ENCODE measurements around the gene RARA. TPM values are rescaled to one million over a fixed set of nuclear protein-coding genes. Genes with fewer than 3 reads are reported as not detected.

The RARA gene
- total RNA-seq, 1 experiment from 2014 or later: 21.8 TPM

- no peaks in the 10 kb centered on the region for H3K27me3 ChIP-seq (ENCODE audit: insufficient read depth, low read depth)
- H3K9me2 ChIP-seq (ENCODE audit: insufficient read depth): no peaks in the 10 kb centered on the region
- no peaks in the 10 kb centered on the region; the same call in 1 of the 2 replicates for H3K4me1 ChIP-seq (replicated peaks; ENCODE audit: insufficient read depth)
- H3K4me3 ChIP-seq: peak within 1 kb of the TSS; percentile 69; the same call in 1 of the 2 replicates
- no peaks in the 10 kb centered on the region; the same call in 1 of the 2 replicates for H4K20me1 ChIP-seq (ENCODE audit: insufficient read depth)
- H3K27ac ChIP-seq: no peak within 1 kb of the TSS
- DNase-seq: no peak
- H3K4me2 ChIP-seq: peak within 1 kb of the TSS; percentile 90
- H3F3A ChIP-seq (ENCODE audit: insufficient read depth, low read depth): no peaks in the 10 kb centered on the region; the same call in 1 of the 2 replicates
- BruUV-seq (replicated peaks): TSS peak; percentile 38
- ChIA-PET POLR2A (ENCODE audit: unreplicated experiment) (interaction anchor here (0.6 kb wide), 2 partner anchors 1248 to 1299 kb away, joined by 4 to 6 read pairs; partner anchors contain the start of gene KRT16), CTCF (no interaction called here)
- no peak for TF ChIP-seq EZH2 (IDR thresholded peaks at IDR 0.05; ENCODE audit: low read depth)
- TF ChIP-seq CTCF (conservative IDR thresholded peaks at IDR 0.05): no peak
- H3K9me3 ChIP-seq (ENCODE audit: insufficient read depth, low read depth): no peaks in the 10 kb centered on the region
- H3K36me3 ChIP-seq (ENCODE audit: low read depth): no peaks in the 10 kb centered on the region
- no peak within 1 kb of the TSS for H2AFZ ChIP-seq
- no peaks in the 10 kb centered on the region for H3K79me2 ChIP-seq (ENCODE audit: low read depth)
- intact Hi-C loops (cut with micrococcal nuclease; ENCODE audit: unreplicated experiment): no loop called here
Observed at GRCh38 chr17:40364121-40364861, 55.3 kb downstream of the RARA start, which contains the start of gene GJD3. Gene GJD3, minus strand, starts transcription at chr17:40364737. Its CDS starts 922 bp downstream, at chr17:40363815.

- Histone ChIP-seq H3K4me3 (no peak overlapping the region), H3K36me3 (ENCODE audit: low read depth) (no peaks in the 10 kb centered on the region), H3K4me2 (no peak overlapping the region), H3K4me1 (replicated peaks; ENCODE audit: insufficient read depth) (no peaks in the 10 kb centered on the region; the same call in 1 of the 2 replicates), H3K79me2 (ENCODE audit: low read depth) (no peaks in the 10 kb centered on the region), H3F3A (ENCODE audit: insufficient read depth, low read depth) (no peaks in the 10 kb centered on the region; the same call in 1 of the 2 replicates), H3K9me3 (ENCODE audit: insufficient read depth, low read depth) (no peaks in the 10 kb centered on the region), H3K27ac (no peak overlapping the region), H4K20me1 (ENCODE audit: insufficient read depth) (no peaks in the 10 kb centered on the region; the same call in 1 of the 2 replicates), H3K27me3 (ENCODE audit: insufficient read depth, low read depth) (no peaks in the 10 kb centered on the region), H3K9me2 (ENCODE audit: insufficient read depth) (no peaks in the 10 kb centered on the region), H2AFZ (no peak overlapping the region)
- ChIA-PET CTCF (interaction anchor here (0.7 kb wide), 1 partner anchor 40 kb away, joined by 6 read pairs; no protein-coding TSS in a partner anchor), POLR2A (ENCODE audit: unreplicated experiment) (interaction anchor here (0.5 to 0.6 kb wide), 3 partner anchors 9 to 1298 kb away, joined by 3 to 6 read pairs (median 4); no protein-coding TSS in a partner anchor)
- BruUV-seq (replicated peaks): no TSS peak
- intact Hi-C loops (cut with micrococcal nuclease; ENCODE audit: unreplicated experiment): no loop called here
- TF ChIP-seq CTCF (conservative IDR thresholded peaks at IDR 0.05) (no peak), EZH2 (IDR thresholded peaks at IDR 0.05; ENCODE audit: low read depth) (no peak)
- no peak for DNase-seq
Observed at GRCh38 chr17:40364906-40365305, 55.9 kb downstream of the RARA start.

GRCh38 chr17:40366076-40366860, 57.3 kb downstream of the RARA start:
- no peak for DNase-seq
- no peaks in the 10 kb centered on the region; the same call in 1 of the 2 replicates for H4K20me1 ChIP-seq (ENCODE audit: insufficient read depth)
- H3K9me3 ChIP-seq (ENCODE audit: insufficient read depth, low read depth): no peaks in the 10 kb centered on the region
- BruUV-seq (replicated peaks): no TSS peak
- H3K79me2 ChIP-seq (ENCODE audit: low read depth): no peaks in the 10 kb centered on the region
- H3K4me2 ChIP-seq: no peak overlapping the region
- H3K27me3 ChIP-seq (ENCODE audit: insufficient read depth, low read depth): no peaks in the 10 kb centered on the region
- H3K36me3 ChIP-seq (ENCODE audit: low read depth): no peaks in the 10 kb centered on the region
- no peak overlapping the region for H3K27ac ChIP-seq
- POLR2A ChIA-PET (ENCODE audit: unreplicated experiment): no interaction called here
- intact Hi-C loops (cut with micrococcal nuclease; ENCODE audit: unreplicated experiment): no loop called here
- H3F3A ChIP-seq (ENCODE audit: insufficient read depth, low read depth): no peaks in the 10 kb centered on the region
- TF ChIP-seq CTCF (conservative IDR thresholded peaks at IDR 0.05) (no peak), EZH2 (IDR thresholded peaks at IDR 0.05; ENCODE audit: low read depth) (no peak)
- CTCF ChIA-PET: interaction anchor here (0.6 to 1.0 kb wide), 2 partner anchors 194 to 475 kb away, joined by 5 to 6 read pairs; no protein-coding TSS in a partner anchor
- no peaks in the 10 kb centered on the region for H3K9me2 ChIP-seq (ENCODE audit: insufficient read depth)
- no peak overlapping the region for H3K4me3 ChIP-seq
- no peak overlapping the region for H2AFZ ChIP-seq
- no peaks in the 10 kb centered on the region; the same call in 1 of the 2 replicates for H3K4me1 ChIP-seq (replicated peaks; ENCODE audit: insufficient read depth)

Measured in PC-9 (cell line).